ENCODE data around the gene SMYD3. TPM values are rescaled to one million over a fixed set of nuclear protein-coding genes. Genes with fewer than 3 reads are reported as not detected.
"Not testable (repeated sequence)": the region's sequence is repeated elsewhere in the genome, so short reads cannot be mapped to it uniquely, and the experiment has no call there.

SMYD3 gene
- total RNA-seq, 2 experiments from 2014 or later = 21.3 to 21.4 TPM

DNA sequence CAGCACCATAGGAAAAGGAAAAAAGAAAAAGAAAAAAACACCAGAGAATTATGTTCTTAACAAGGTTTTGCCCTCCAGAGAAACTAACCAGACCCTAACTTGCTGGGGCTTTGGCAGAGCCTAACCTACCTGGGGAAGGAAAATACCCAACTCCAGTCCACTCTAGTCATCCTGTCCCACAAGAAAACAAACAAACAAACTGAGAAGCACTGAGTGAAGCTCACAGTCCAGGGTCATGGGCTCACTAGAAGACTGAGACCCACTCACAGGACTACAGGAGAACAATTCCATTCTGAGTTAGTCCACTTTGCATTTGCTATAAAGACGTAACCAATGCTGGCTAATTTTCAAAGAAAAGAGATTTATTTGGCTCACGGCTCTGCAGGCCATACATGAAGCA is 543.4 kb downstream of the SMYD3 start:
- Mint-ChIP-seq H3K36me3 (ENCODE audit: low read depth) (no peaks in the 10 kb centered on the region), H3K4me3 (no peak overlapping the region), H3K9me3 (no peaks in the 10 kb centered on the region), H3K4me1 (ENCODE audit: low read depth) (peaks cover 13% of the 10 kb centered on the region), H3K27me3 (ENCODE audit: low read depth) (no peaks in the 10 kb centered on the region), H3K27ac (no peak overlapping the region)
- DNase-seq = no peak
- intact Hi-C loops (cut with micrococcal nuclease) = no loop called here
- CTCF ChIA-PET = no interaction called here

DNA sequence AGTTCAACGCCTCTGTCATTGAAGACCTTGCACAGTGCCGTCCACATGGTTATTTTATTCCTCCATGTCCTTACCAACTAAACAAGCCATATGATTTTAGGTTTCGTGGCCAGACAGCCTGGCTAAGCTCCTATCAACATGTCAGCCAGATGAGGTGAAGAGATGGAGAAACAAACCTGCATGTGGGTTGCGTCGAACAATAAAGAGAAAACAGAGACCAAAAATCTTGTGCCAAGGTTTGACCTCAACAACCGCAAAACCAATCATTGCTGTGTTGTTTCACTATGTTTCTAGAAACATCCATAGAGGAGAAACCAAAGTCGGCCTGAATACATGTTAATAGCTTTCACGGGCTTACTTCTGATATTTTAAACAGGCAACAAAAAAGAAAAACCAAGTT is 544.6 kb downstream of the SMYD3 start:
- Mint-ChIP-seq H3K4me1 (ENCODE audit: low read depth) (peaks cover 13% of the 10 kb centered on the region), H3K36me3 (ENCODE audit: low read depth) (no peaks in the 10 kb centered on the region), H3K27me3 (ENCODE audit: low read depth) (no peaks in the 10 kb centered on the region), H3K27ac (no peak overlapping the region), H3K4me3 (no peak overlapping the region), H3K9me3 (no peaks in the 10 kb centered on the region)
- DNase-seq = no peak
- intact Hi-C loops (cut with micrococcal nuclease) = no loop called here
- CTCF ChIA-PET = no interaction called here

DNA sequence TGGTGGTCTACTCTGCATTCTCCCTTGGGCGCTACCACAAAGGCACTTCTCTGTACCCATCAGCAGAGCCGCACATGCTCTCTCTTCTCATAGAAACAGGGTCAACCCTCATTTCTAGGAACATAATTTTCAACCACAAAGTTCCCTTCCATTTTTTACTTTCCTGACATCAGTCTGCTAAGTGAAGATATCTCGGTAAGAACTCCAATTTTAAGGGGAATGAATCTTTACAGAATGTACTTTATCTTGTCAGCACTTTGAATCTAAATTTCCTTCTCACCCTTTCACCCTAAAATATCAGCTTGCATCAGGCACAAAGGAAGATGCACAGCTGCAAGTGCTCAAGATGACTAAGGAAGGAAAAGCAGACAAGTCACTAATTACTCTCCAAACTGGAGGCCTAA is 545.9 kb downstream of the SMYD3 start:
- CTCF ChIA-PET = interaction anchor here (0.6 kb wide), 1 partner anchor 9 kb away, joined by 3 read pairs; no protein-coding TSS in a partner anchor
- H3K9me3 Mint-ChIP-seq = no peaks in the 10 kb centered on the region
- no peaks in the 10 kb centered on the region for H3K36me3 Mint-ChIP-seq (ENCODE audit: low read depth)
- intact Hi-C loops (cut with micrococcal nuclease) = no loop called here
- peaks cover 13% of the 10 kb centered on the region for H3K4me1 Mint-ChIP-seq (ENCODE audit: low read depth)
- H3K4me3 Mint-ChIP-seq = no peak overlapping the region
- no peak overlapping the region for H3K27ac Mint-ChIP-seq
- no peak for DNase-seq
- H3K27me3 Mint-ChIP-seq (ENCODE audit: low read depth) = no peaks in the 10 kb centered on the region

DNA sequence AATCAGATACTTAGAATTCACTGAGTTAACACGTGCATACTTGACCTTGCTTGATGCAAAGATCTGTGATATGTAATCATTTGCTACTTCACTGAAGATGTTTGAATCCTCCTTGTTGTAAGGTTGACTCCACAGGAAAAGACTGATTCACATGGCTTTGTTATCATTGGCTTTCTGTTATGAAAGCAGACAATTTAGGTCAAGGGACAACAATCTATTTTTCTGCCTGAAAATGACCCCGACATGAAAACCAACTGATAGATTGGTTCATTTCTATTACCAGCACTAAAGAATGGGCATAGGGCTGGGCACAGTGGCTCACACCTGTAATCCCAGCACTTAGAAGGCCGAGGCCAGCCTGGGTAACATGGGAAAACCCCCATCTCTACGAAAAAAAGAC is 546.9 kb downstream of the SMYD3 start:
- Mint-ChIP-seq H3K36me3 (ENCODE audit: low read depth) (no peaks in the 10 kb centered on the region), H3K4me1 (ENCODE audit: low read depth) (peaks cover 12% of the 10 kb centered on the region), H3K4me3 (no peak overlapping the region), H3K27ac (no peak overlapping the region), H3K27me3 (ENCODE audit: low read depth) (no peaks in the 10 kb centered on the region), H3K9me3 (no peaks in the 10 kb centered on the region)
- intact Hi-C loops (cut with micrococcal nuclease) = no loop called here
- CTCF ChIA-PET = no interaction called here
- no peak for DNase-seq

DNA sequence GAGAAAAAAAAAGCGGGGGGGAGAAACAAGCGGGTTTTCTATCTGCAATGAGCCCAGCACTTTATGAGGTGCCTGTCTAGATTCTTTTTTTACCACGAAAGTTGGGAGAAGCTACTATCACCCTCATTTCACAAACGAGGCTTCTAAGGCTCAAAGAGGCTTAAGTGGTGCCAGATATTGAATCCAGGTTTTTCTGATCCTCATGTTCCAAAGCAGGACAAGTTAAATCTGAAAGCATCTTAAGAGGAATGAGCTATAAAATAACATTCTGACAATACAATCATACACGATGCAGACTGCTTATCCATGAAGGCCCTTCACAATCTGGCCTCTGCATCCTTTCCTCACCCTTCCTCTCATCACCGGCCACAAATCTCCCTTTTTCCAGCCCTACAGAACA is 549.1 kb downstream of the SMYD3 start:
- no peak for DNase-seq
- Mint-ChIP-seq H3K4me1 (ENCODE audit: low read depth) (peaks cover 25% of the 10 kb centered on the region), H3K27ac (no peak overlapping the region), H3K36me3 (ENCODE audit: low read depth) (no peaks in the 10 kb centered on the region), H3K4me3 (no peak overlapping the region), H3K9me3 (no peaks in the 10 kb centered on the region), H3K27me3 (ENCODE audit: low read depth) (no peaks in the 10 kb centered on the region)
- CTCF ChIA-PET = no interaction called here
- intact Hi-C loops (cut with micrococcal nuclease) = loop anchor here (10.0 kb wide), 4 partner anchors 767 to 1123 kb away; partner anchors contain the start of genes COX20, HNRNPU, SCCPDH and ZNF670

DNA sequence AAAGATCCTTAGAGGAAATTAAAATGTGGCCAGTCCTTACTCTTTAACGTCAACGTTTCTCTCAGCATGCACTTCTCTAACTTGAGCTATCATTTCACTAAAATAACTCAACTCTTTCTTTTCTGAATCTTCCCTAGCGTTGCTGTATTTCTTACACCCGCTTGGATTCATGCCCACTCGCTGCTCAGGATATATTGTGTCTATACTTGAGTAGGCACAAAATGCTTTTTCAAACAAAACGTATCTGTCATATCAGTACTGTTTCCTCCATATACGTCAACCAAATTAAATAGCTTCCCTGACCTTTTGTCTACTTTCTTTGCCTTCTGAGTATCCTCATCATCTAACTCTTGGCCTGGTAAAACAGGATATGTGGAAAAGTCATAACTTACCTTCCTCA is 549.7 kb downstream of the SMYD3 start:
- Mint-ChIP-seq H3K9me3 (no peaks in the 10 kb centered on the region), H3K27ac (no peak overlapping the region), H3K27me3 (ENCODE audit: low read depth) (no peaks in the 10 kb centered on the region), H3K36me3 (ENCODE audit: low read depth) (no peaks in the 10 kb centered on the region), H3K4me3 (no peak overlapping the region), H3K4me1 (ENCODE audit: low read depth) (peaks cover 30% of the 10 kb centered on the region)
- intact Hi-C loops (cut with micrococcal nuclease) = loop anchor here (2.0 to 10.0 kb wide), 5 partner anchors 67 to 1123 kb away; partner anchors contain the start of genes COX20, HNRNPU, SCCPDH and ZNF670
- no peak for DNase-seq
- CTCF ChIA-PET = no interaction called here

DNA sequence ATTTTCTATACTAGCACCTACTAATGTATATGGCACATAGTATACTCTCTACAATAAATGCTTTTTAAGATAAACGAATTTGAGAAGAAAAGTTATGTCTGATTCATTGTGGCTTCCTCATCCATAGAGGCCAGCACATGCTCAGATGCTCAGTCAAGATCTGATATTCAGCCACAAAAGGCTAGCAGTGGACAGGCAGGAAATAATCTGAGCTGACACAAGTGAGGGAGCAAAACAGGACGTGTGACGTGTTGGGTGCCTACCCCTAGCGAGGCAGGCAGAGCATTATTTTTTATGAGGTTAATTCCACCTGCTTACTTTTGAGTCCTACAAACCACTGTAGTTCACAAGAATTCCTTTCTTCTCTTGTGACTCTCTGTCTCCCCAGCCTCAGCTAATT is 550.9 kb downstream of the SMYD3 start:
- DNase-seq = peak; percentile 74

DNA sequence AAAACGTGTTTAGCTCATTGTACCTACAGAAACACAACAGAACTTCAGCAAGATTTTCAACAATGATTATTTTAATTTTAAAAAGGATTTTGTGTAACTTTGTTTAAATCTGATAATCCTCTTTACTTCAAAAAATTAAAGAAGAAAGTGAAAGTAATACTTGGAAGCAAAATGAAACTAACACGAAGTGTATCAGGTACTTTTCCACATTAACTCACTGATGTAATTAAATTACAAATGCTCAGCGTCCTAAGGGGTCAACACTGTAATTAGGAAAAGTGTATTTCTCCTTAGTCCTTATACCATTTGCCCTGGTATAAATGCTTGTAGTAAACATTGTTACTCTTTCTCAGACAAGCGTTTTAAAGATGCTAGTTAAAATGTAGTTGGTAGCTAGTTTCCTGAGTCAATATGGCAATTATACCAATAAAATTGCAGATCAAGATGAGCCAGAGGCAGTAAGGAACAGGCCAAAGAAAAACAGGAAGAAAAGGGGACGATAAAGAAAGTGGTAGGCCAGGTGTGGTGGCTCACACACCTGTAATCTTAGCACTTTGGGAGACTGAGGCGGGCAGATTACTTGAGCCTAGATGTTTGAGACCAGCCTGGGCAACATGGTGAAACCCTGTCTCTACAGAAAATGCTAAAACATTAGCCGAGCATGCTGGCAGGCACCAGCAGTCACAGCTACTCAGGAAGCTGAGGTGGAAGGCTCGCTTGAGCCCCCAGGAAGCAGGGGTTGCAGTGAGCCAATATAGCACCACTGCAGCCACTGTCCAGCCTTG is 553.0 kb downstream of the SMYD3 start:
- peaks cover 27% of the 10 kb centered on the region for H3K4me1 Mint-ChIP-seq (ENCODE audit: low read depth)
- DNase-seq = peak; percentile 17
- H3K27ac Mint-ChIP-seq = peak overlapping the region; percentile 87
- H3K9me3 Mint-ChIP-seq = no peaks in the 10 kb centered on the region
- intact Hi-C loops (cut with micrococcal nuclease) = loop anchor here (1.0 to 10.0 kb wide), 10 partner anchors 49 to 1121 kb away; partner anchors contain the start of genes CNST, COX20, HNRNPU and KIF26B
- H3K4me3 Mint-ChIP-seq = peak overlapping the region; percentile 54
- no peaks in the 10 kb centered on the region for H3K27me3 Mint-ChIP-seq (ENCODE audit: low read depth)
- CTCF ChIA-PET = interaction anchor here (0.7 kb wide), 1 partner anchor 72 kb away, joined by 5 read pairs; no protein-coding TSS in a partner anchor
- no peaks in the 10 kb centered on the region for H3K36me3 Mint-ChIP-seq (ENCODE audit: low read depth)

More for the DNA sequence above, 550.9 kb downstream of the SMYD3 start:
- Mint-ChIP-seq H3K4me1 (ENCODE audit: low read depth) (peaks cover 32% of the 10 kb centered on the region), H3K27me3 (ENCODE audit: low read depth) (no peaks in the 10 kb centered on the region), H3K27ac (no peak overlapping the region), H3K36me3 (ENCODE audit: low read depth) (no peaks in the 10 kb centered on the region), H3K4me3 (no peak overlapping the region), H3K9me3 (no peaks in the 10 kb centered on the region)
- CTCF ChIA-PET = interaction anchor here (0.7 kb wide), 1 partner anchor 629 kb away, joined by 4 read pairs; no protein-coding TSS in a partner anchor
- intact Hi-C loops (cut with micrococcal nuclease) = loop anchor here (2.0 to 10.0 kb wide), 5 partner anchors 65 to 1121 kb away; partner anchors contain the start of genes COX20, HNRNPU, SCCPDH and ZNF670

DNA sequence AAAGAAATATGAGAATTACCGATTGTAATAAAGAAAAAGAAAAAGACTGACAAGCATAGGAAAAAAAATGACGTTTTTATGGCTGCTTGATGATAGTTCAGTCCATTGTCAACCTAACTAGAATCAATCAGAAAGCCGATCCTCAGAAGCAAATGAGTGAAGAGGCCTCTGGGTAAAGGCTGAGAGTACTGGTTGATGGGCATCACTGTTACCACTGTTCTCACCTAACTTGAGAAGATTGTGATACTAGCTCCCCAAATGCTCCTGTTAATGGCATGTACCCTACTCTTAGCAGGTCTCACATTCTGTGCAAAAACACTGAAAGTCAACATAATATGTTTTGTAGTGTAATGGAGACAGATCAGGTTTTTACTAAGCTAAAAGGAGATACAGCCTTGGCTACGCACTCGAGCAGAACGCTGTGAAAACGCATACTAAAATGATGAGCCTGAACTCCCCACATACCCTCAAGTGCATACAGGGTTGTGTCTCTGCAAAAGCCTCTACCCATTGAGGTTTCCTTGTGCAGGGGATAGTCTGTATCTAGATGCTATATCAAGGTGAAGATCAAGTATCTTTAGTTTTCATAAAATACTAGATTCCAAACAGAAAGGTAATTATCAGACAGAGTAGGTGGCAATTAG is 554.6 kb downstream of the SMYD3 start:
- Mint-ChIP-seq H3K4me3 (no peak overlapping the region), H3K27ac (peak overlapping the region; percentile 87)
- CTCF ChIA-PET = no interaction called here

DNA sequence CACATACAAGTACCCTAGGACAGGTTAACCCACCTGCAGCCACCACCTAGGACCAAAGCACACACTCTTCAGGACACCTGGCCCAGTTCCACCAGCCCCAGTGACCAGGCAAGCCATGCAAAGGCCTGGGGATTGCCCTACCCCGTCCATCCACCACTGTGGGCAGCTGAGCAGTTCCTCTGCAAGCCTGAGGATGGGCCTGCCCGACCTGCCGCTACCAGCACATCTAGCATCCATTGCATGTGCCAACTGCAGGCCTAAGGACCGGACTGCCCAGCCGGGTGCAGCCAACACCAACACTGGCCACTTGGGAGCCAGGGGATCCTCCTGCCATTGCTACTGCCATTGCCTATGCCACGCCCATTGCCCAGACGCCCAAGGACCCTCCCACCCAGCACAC is 558.3 kb downstream of the SMYD3 start:
- peaks cover 6% of the 10 kb centered on the region for H3K9me3 Mint-ChIP-seq
- peaks cover 2% of the 10 kb centered on the region for H3K36me3 Mint-ChIP-seq (ENCODE audit: low read depth)
- H3K27me3 Mint-ChIP-seq (ENCODE audit: low read depth) = no peaks in the 10 kb centered on the region
- no peak for DNase-seq
- intact Hi-C loops (cut with micrococcal nuclease) = no loop called here
- H3K27ac Mint-ChIP-seq = no peak overlapping the region
- H3K4me1 Mint-ChIP-seq (ENCODE audit: low read depth) = peaks cover 14% of the 10 kb centered on the region
- CTCF ChIA-PET = no interaction called here
- no peak overlapping the region for H3K4me3 Mint-ChIP-seq

More for the DNA sequence above, 554.6 kb downstream of the SMYD3 start:
- no peaks in the 10 kb centered on the region for H3K27me3 Mint-ChIP-seq (ENCODE audit: low read depth)
- DNase-seq = no peak
- intact Hi-C loops (cut with micrococcal nuclease) = loop anchor here (1.0 to 10.0 kb wide), 8 partner anchors 614 to 1122 kb away; partner anchors contain the start of genes CNST, COX20, HNRNPU and KIF26B
- H3K4me1 Mint-ChIP-seq (ENCODE audit: low read depth) = peaks cover 27% of the 10 kb centered on the region
- H3K36me3 Mint-ChIP-seq (ENCODE audit: low read depth) = no peaks in the 10 kb centered on the region
- H3K9me3 Mint-ChIP-seq = no peaks in the 10 kb centered on the region

DNA sequence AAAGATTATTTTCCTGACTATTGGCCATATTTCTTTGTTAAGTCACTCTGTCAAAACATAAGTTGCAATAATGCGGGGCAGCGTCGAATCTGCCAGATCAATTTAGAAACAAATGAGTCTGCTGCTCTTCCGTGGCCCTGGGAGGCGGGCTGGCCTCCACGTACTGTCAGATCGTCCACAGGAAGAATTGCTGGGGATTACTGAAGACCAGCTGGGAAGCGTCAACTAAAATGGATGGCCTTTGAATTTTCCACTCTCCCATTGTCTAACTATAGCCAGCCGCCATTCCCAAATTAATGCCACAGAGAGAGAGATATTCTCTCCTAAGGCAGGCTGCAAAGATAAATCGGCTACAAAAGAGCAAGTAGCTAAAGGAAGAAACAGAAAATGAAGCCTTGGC is 560.2 kb downstream of the SMYD3 start:
- Mint-ChIP-seq H3K9me3 (peaks cover 6% of the 10 kb centered on the region), H3K27ac (no peak overlapping the region), H3K4me3 (no peak overlapping the region), H3K4me1 (ENCODE audit: low read depth) (peaks cover 21% of the 10 kb centered on the region), H3K36me3 (ENCODE audit: low read depth) (peaks cover 2% of the 10 kb centered on the region), H3K27me3 (ENCODE audit: low read depth) (no peaks in the 10 kb centered on the region)
- DNase-seq = no peak
- CTCF ChIA-PET = no interaction called here
- intact Hi-C loops (cut with micrococcal nuclease) = no loop called here

DNA sequence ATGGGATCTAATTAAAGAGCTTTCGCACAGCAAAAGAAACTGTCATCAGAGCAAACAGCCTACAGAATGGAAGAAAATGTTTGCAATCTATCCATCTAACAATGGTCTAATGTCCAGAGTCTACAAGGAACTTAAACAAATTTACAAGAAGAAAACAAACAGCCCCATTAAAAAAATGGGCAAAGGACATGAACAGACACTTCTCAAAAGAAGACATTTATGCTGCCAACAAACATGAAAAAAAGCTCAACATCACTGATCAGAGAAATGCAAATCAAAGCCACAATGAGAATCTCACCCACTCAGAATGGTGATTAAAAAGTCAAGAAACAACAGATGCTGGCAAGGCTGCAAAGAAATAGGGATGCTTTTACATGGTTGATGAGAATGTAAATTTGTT is 561.9 kb downstream of the SMYD3 start:
- CTCF ChIA-PET; H3K27me3 Mint-ChIP-seq (ENCODE audit: low read depth); intact Hi-C loops (cut with micrococcal nuclease); H3K9me3 Mint-ChIP-seq; H3K36me3 Mint-ChIP-seq (ENCODE audit: low read depth); H3K27ac Mint-ChIP-seq; DNase-seq; H3K4me3 Mint-ChIP-seq: not testable (repeated sequence)
- H3K4me1 Mint-ChIP-seq (ENCODE audit: low read depth) = peaks cover 21% of the 10 kb centered on the region

All from activated naive CD4-positive, alpha-beta T cell treated with anti-CD3 and anti-CD28 coated beads for 36 hours (primary cell).